GM11168 (cell line): ENCODE results near the gene KCNT1.

Experiments
- in situ Hi-C: fragments of 300-500 bp; cut with MboI; formaldehyde crosslinking; loops from one replicate; pipeline ENCODE4 v1.12.0; 2022; ENCODE audit warnings: low sequenced_read_pairs; ENCODE audit not compliant: unreplicated experiment

The KCNT1 gene

GRCh38 chr9:135813671-135814290 lies 111.8 kb downstream of the KCNT1 start:
- in situ Hi-C loops, result no loop called here

DNA sequence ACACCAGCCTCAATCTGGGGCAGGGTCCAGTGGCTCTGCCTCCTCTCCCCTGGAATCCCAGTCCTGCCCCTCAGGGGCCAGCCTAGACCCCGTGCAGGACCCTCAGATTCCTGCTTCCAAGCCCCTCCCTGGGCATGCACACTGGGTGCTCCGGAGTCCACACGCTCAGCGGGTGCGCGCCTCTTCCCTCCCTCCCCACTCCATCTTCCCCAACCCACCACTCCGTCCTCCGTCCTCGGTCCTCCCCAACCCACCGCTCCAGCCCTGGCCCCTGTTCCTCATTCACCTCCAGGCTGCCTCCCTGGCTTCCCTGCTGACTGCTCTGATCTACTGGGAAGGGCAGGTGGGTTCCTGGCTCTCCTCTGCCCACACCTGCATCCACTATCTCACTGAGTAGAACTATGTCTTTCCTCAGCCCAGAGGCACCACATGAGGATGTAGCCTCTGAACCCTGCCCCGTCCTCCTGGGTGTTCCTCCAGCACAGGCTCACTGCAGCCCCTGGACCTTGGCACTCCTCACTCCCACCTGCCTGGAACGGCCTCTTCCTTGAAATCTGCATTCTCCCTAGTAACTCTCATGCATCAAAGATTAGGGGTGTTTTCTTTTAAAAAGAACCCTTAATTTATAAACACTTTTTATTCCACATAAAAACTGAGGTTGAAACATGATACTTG lies 112.6 kb downstream of the KCNT1 start:
- in situ Hi-C loops, result no loop called here

DNA sequence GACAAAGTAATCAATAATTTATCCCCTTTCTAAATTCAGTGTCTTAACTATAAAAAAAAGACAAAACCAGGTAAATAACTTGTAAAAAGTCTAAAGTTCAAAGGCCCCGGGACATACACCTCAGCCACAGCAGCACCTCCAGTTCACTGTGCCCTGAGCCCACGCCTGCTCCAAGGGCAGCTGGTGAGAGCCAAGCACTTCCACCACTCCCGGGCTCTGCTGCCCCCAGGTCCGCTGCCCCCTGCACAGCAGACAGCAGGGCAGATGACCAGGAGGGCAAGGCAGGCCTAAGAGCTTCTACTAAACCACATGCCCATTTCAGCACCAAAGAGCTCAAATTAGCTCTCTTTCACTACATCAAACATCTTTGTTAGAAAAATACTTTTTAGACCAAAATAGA lies 113.4 kb downstream of the KCNT1 start:
- in situ Hi-C loops, result no loop called here

DNA sequence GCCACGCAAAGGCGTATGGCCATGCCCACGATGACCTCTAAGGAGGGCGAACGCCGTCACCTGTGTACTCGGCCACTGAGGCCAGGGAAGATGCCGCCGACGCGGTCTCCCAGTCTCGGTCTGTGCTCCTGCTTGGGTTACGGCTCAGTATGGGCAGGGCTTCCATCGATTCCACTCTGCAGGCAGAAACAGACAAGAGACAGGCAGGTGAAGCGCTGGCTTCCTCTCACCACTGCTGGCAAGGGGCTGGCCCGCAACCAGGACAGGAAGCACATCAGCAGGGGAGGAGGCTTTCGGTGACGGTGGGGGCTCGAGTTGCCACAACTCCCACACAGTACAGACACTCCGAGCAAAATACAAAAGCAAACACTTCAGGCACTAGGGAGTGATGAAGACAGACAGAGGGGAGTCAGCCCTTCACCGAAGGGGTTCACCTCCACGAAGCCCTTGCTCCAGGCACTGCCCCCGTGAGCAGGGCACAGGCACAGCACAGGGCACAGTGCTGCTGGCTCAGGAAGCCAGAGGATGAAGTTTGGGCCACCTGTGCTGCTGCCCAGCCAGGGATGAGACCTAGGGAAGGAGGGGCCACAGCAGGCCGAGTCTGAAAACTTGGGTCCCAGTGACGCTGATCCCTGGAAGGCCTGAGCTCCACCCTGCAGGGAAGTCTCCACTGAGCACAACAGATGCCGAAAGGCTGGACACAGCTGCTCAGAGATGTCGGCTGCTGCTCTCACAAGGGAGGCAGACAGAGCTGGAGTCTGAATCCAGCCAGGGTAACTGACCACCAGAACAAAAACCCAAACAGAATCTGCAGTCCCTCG lies 114.1 kb downstream of the KCNT1 start:
- in situ Hi-C loops, result no loop called here

DNA sequence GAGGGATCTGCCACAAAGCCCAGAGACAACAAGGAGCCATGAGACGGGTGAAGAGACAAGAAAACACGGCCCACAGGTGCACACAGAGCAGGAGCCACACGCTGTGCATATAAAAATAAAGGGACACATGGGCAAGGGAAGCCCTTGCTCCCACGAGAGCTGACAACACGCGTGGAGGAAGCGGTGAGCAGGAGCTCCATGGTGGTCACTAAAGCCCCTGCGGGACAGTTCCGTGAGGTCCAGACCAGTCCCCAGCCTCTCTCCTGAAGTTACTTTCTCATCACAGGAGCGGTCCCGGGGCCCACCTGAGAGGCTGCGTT lies 114.6 kb downstream of the KCNT1 start:
- in situ Hi-C loops, result no loop called here

DNA sequence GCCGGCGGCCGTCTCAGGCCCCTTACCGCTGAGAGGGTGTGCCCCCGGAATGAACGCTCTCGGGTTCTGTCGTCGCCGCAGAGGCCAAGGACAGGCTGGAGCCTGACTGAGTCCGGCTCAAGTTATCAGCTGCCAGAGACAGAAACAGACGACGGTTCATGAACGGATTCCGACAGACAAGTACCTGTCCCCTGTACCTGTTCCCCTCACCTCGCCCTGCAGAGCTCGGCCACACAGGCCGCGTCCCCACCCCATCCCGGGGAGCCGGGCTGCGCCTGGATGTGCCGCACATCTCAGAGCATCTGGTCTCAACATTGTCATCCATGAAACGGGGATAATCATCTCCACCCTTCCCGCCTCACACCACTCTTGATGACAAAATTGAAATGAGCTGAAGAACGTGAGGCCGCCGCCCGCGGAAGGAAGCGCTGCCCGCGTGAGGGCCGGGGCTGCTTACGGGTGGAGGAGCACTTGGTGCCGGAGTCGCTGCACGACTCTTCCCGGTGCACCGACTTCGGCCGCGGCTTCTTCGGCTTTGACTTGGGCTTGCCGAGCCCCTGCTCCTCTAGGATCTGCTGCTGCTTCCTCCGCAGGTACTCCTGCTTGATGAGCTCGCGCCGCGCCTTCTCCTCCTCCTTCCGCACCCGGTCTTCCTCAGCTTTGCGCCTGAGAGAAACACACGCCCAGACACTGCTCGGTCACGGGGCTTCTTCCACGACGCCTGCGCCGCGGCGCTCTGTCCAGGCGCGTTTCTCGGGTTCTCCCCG lies 116.1 kb downstream of the KCNT1 start:
- in situ Hi-C loops, result no loop called here

- in situ Hi-C loops, result no loop called here
Measured at GRCh38 chr9:135818718-135819475, 116.9 kb downstream of the KCNT1 start.

DNA sequence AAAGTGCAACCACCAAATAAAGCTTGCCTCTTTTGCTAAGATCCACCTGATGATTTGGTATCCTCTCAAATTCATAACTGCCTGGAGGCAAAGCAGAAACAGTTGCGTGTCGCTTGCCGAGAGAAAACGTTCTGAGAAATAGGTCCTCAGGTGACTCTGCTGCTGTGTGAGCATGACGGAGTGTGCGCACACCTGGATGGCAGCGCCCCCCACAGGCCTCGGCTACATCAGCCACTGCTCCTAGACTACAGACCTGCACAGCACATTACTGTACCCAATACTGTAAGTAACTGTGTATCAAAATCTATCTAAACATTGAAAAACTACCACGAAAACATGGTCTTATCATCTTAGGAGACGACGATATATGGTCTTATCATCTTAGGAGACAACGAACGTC lies 117.9 kb downstream of the KCNT1 start:
- in situ Hi-C loops, result no loop called here

- in situ Hi-C loops, result no loop called here
Measured at GRCh38 chr9:135820661-135821060, 118.7 kb downstream of the KCNT1 start.

- in situ Hi-C loops, result no loop called here
Measured at GRCh38 chr9:135821116-135821515, 119.1 kb downstream of the KCNT1 start.

- in situ Hi-C loops, result no loop called here
Measured at GRCh38 chr9:135821733-135822373, 119.9 kb downstream of the KCNT1 start.

DNA sequence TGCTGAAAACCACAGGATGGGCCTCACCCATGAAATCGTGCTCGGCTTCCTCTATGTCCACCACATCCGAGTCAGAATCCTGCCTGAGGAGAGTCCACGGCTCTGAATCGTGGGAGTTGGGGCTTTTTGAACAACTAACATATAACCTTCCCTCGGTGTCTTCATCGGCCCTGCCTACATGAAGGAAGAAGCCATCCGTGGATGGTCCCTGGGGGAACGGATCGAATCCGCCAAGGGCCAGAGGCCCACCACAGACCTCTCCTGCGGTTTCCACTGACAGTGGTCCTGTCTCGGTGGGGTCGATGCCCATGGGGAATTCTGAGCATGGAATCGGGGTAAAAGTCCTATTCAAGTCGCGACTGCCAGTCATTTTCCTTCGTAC lies 120.4 kb downstream of the KCNT1 start:
- in situ Hi-C loops, result no loop called here

DNA sequence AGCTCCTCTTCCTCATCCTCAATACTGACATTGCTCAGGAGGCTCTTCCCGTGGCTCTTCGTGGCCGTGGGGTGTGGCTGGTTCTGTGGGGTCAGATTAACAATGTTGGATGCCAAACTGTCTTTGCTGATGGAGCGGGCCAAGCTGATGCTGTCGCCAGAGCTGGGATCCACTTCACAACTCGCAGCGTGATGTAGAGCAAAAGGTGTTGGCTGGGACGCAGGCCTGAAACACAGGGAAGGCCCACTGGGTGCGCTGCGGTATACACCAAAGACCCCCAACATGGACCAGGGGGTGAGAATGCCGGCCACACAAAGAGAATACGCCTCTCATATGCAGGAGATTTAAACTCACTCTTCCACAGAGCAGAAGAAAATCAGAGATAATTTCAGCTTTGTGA lies 121.1 kb downstream of the KCNT1 start:
- in situ Hi-C loops, result no loop called here

- in situ Hi-C loops, result no loop called here
Measured at GRCh38 chr9:135825435-135826187, 123.6 kb downstream of the KCNT1 start.

DNA sequence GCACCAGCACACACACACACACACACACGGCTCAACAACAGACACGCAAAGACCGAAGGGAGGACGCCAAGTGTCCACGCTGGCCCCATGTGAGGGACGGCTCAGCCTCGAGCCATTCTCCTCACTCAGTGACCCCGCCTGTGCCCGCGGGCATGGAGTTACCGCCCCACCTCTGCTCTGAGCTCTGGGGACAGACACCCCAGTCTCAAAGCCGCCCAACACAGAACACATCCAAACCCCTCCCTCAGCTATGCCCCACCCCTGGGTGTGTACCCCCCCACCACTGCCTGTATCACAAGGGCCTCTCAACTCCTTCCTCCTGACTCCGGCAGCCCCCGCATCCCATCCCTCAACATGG lies 124.2 kb downstream of the KCNT1 start:
- in situ Hi-C loops, result no loop called here

DNA sequence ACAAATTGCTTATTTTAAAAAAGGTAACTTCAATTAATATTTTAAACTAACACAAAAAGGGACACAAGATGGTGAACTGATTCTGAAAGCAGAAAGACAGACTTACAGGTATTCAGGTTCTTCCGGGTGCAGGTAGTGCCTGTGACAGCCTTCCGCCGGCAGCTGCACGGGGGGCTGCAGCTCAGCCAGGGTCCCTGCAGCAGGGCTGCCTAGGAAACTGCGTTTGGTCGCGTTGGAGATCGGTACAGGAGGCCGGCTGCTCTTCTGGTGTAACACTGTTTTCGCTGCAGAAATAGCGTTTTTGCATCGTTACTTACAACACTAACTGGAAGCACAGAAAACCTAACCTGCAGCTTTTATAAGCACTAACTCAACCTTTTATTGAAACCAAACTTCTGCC lies 125.3 kb downstream of the KCNT1 start:
- in situ Hi-C loops, result no loop called here

- in situ Hi-C loops, result no loop called here
Measured at GRCh38 chr9:135827866-135828580, 126.0 kb downstream of the KCNT1 start.

DNA sequence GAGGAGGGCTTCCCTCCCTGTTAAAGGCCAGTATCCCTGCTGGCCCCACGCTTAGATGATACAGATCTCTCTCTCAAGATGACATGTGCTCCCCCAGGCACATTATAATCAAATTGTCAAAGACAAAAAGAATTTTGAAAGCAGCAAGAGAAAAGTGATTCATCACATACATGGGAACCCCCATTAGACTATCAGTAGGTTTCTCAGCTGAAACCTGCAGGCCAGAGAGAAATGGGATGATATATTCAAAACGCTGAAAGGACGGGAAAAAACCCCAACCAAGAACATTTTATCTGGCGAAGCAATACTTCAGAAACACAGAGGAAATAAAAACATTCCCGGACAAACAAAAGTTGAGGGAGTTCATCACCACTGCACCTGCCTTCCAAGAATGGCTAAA lies 126.7 kb downstream of the KCNT1 start:
- in situ Hi-C loops, result no loop called here
